Nephron (organoid): ENCODE results near the gene NANP.

Experiments
- H3K27ac Mint-ChIP-seq, 3 experiments: 2 replicates each; pipeline ENCODE4 v1.8.0; 2020; ENCODE audit warnings: mixed read lengths in 3 of 3, mild to moderate bottlenecking in 2 of 3, moderate library complexity in 1 of 3
- H3K27me3 Mint-ChIP-seq: 2 replicates; pipeline ENCODE4 v1.8.0; 2021; ENCODE audit warnings: low read depth, mild to moderate bottlenecking, moderate library complexity, mixed read lengths
- H3K36me3 Mint-ChIP-seq: 2 replicates; pipeline ENCODE4 v1.8.0; 2020; ENCODE audit warnings: low read depth, mixed read lengths
- H3K4me1 Mint-ChIP-seq: 2 replicates; pipeline ENCODE4 v1.8.0; 2020; ENCODE audit warnings: mixed read lengths
- H3K4me3 Mint-ChIP-seq, 3 experiments: 2 replicates each; pipeline ENCODE4 v1.8.0; 2020; ENCODE audit warnings: mild to moderate bottlenecking in 3 of 3, mixed read lengths in 3 of 3, moderate library complexity in 2 of 3
- H3K9me3 Mint-ChIP-seq: 2 replicates; pipeline ENCODE4 v1.8.0; 2020; ENCODE audit warnings: mixed read lengths
- CTCF ChIP-seq, 3 experiments: fragments of 200-600 bp; sonication (generic); IDR thresholded peaks; one replicate each; pipeline ENCODE4 v1.5.0; 2021; ENCODE audit warnings: antibody characterized with exemption in 3 of 3; ENCODE audit not compliant: unreplicated experiment in 3 of 3

The NANP gene

GRCh38 chr20:25623736-25624499 lies at the start of gene NANP:
Gene NANP, minus strand, starts transcription at chr20:25624014. Its CDS starts 66 bp downstream, at chr20:25623948.
- peak within 1 kb of the TSS; percentile 93 to 99 (median 96) for H3K27ac Mint-ChIP-seq
- H3K4me3 Mint-ChIP-seq = peak within 1 kb of the TSS; percentile 87 to 94 (median 91)
- peaks cover 3% of the 10 kb centered on the region for H3K9me3 Mint-ChIP-seq
- no peaks in the 10 kb centered on the region for H3K27me3 Mint-ChIP-seq
- peaks cover 4% of the 10 kb centered on the region for H3K36me3 Mint-ChIP-seq
- H3K4me1 Mint-ChIP-seq = peaks cover 18% of the 10 kb centered on the region
- no peak for TF ChIP-seq CTCF (IDR thresholded peaks at IDR 0.05; ENCODE audit: unreplicated experiment in 3 of 3)

GRCh38 chr20:25672659-25673235 lies 48.9 kb upstream of the NANP start:
- Mint-ChIP-seq H3K4me3 (no peak overlapping the region), H3K4me1 (peaks cover 8% of the 10 kb centered on the region), H3K9me3 (no peaks in the 10 kb centered on the region), H3K27ac (no peak overlapping the region), H3K27me3 (no peaks in the 10 kb centered on the region), H3K36me3 (peaks cover 58% of the 10 kb centered on the region)
- no peak for TF ChIP-seq CTCF (IDR thresholded peaks at IDR 0.05; ENCODE audit: unreplicated experiment in 3 of 3)

- Mint-ChIP-seq H3K4me3 (no peak overlapping the region), H3K36me3 (peaks cover 29% of the 10 kb centered on the region), H3K9me3 (no peaks in the 10 kb centered on the region), H3K27me3 (no peaks in the 10 kb centered on the region), H3K4me1 (peaks cover 8% of the 10 kb centered on the region), H3K27ac (no peak overlapping the region)
- TF ChIP-seq CTCF (IDR thresholded peaks at IDR 0.05; ENCODE audit: unreplicated experiment in 3 of 3) = no peak
Observed at GRCh38 chr20:25669826-25670422, 46.1 kb upstream of the NANP start.

GRCh38 chr20:25668446-25668845 lies 44.6 kb upstream of the NANP start:
- Mint-ChIP-seq H3K27ac (no peak overlapping the region), H3K4me1 (peaks cover 8% of the 10 kb centered on the region), H3K27me3 (no peaks in the 10 kb centered on the region), H3K36me3 (peaks cover 16% of the 10 kb centered on the region), H3K9me3 (no peaks in the 10 kb centered on the region), H3K4me3 (no peak overlapping the region)
- TF ChIP-seq CTCF (IDR thresholded peaks at IDR 0.05; ENCODE audit: unreplicated experiment in 3 of 3) = no peak

GRCh38 chr20:25659999-25660398 lies 36.2 kb upstream of the NANP start:
- no peak overlapping the region for H3K4me3 Mint-ChIP-seq
- H3K4me1 Mint-ChIP-seq = no peaks in the 10 kb centered on the region
- no peak for TF ChIP-seq CTCF (IDR thresholded peaks at IDR 0.05; ENCODE audit: unreplicated experiment in 3 of 3)
- H3K27ac Mint-ChIP-seq = no peak overlapping the region
- no peaks in the 10 kb centered on the region for H3K27me3 Mint-ChIP-seq
- no peaks in the 10 kb centered on the region for H3K9me3 Mint-ChIP-seq
- peaks cover 3% of the 10 kb centered on the region for H3K36me3 Mint-ChIP-seq
